GM12874 (cell line): ENCODE measurements around the gene SEMA3F.

Experiments
- CTCF ChIP-seq: IDR thresholded peaks from 2 replicates; pipeline ENCODE4 v1.5.1; 2011; ENCODE audit warnings: low read depth, mild to moderate bottlenecking, control low read depth, low read length, moderate library complexity; ENCODE audit not compliant: insufficient read depth

The SEMA3F gene

GRCh38 chr3:50192689-50193141 lies 37.6 kb downstream of the SEMA3F start:
- peak; percentile 87 for TF ChIP-seq CTCF

DNA sequence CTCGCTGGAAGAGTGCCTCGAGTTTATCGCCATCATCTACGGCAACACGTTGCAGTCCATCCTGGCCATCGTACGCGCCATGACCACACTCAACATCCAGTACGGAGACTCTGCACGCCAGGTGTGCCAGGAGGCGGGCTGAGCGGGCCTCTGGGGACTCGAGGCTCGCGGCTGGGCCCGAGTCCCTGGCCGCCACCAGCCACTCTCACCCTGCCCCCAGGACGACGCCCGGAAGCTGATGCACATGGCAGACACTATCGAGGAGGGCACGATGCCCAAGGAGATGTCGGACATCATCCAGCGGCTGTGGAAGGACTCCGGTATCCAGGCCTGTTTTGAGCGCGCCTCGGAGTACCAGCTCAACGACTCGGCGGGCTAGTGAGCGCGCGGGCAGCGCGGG lies 38.2 kb downstream of the SEMA3F start:
- no peak for TF ChIP-seq CTCF

GRCh38 chr3:50193746-50194127 lies 38.6 kb downstream of the SEMA3F start:
- no peak for TF ChIP-seq CTCF

DNA sequence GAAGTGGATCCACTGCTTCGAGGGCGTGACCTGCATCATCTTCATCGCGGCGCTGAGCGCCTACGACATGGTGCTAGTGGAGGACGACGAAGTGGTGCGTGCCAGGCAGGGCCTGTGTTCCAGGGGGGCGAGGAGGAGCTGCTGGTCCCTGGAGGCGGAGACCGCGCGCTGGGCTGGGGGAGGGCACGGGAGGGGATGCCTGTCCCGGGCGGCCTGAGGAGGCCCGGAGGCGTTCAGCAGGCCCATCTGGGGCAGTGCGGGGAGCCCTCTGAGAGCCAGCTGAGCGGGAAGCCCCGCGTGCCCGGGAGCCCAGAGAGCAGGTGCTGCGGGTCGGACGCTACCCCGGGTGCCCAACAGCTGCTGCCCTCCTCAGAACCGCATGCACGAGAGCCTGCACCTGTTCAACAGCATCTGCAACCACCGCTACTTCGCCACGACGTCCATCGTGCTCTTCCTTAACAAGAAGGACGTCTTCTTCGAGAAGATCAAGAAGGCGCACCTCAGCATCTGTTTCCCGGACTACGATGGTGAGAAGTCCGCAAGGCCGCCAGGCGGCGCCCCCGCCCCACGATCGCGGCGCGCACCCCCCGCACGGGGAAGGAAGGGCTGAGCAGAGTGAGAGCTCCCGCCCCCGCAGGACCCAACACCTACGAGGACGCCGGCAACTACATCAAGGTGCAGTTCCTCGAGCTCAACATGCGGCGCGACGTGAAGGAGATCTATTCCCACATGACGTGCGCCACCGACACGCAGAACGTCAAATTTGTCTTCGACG lies 39.2 kb downstream of the SEMA3F start:
- peak; percentile 87 for TF ChIP-seq CTCF

GRCh38 chr3:50194903-50195500 lies 39.9 kb downstream of the SEMA3F start:
- no peak for TF ChIP-seq CTCF

GRCh38 chr3:50195501-50196252 lies 40.6 kb downstream of the SEMA3F start:
- TF ChIP-seq CTCF, result no peak

DNA sequence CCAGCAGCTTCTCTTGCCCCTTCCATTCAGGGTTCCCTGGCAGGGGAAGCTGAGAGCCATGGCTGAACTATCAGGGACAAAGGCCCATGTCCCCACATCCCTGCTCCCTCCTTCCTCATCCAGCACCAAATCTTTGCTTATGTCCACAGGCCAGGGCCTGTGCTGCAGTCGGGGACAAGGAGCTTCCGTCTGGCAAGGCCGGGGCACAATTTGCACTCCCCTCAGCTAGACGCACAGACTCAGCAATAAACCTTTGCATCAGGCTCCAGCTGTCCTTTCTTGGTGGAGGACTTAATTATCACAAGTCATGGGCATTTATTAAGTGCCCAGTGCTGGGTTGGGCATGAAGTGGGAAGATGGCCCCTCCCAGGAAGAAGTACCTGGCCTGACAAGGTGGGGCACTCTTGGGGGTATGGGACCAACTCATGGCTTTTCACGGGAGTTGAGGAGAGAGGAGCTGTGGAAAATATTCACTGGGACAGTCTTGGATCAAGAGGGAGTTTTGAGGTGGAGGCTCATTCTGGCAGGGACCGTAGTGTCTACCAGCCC lies 41.2 kb downstream of the SEMA3F start:
- TF ChIP-seq CTCF, result no peak
